ENCODE data around the gene NOSTRIN. TPM values are rescaled to one million over a fixed set of nuclear protein-coding genes. Genes with fewer than 3 reads are reported as not detected.

The NOSTRIN gene
- total and polyA plus RNA-seq, 5 experiments from 2014 or later, result 0.55 TPM; not detected in 4

- no peak overlapping the region for H3K4me3 Mint-ChIP-seq
- H3K27ac Mint-ChIP-seq, result no peak overlapping the region
- no peaks in the 10 kb centered on the region for H3K36me3 Mint-ChIP-seq
These were observed 101.9 kb downstream of the NOSTRIN start for GRCh38 chr2:168904358-168904757.

GRCh38 chr2:168907940-168908662 is 105.7 kb downstream of the NOSTRIN start:
- POLR2A ChIA-PET, result no interaction called here
- no peak overlapping the region for H3K27ac Mint-ChIP-seq
- DNase-seq (no peak), ATAC-seq (no peak)
- H3K4me1 Mint-ChIP-seq, result peaks cover 3 to 7% (median 5%) of the 10 kb centered on the region in 4 donors
- no peaks in the 10 kb centered on the region for H3K9me3 Mint-ChIP-seq
- no peaks in the 10 kb centered on the region for H3K36me3 Mint-ChIP-seq
- no peak overlapping the region for H3K4me3 Mint-ChIP-seq
- H3K27me3 Mint-ChIP-seq, result peaks cover 13 to 22% (median 22%) of the 10 kb centered on the region in 5 donors

More at GRCh38 chr2:168904358-168904757, 101.9 kb downstream of the NOSTRIN start:
- Mint-ChIP-seq H3K9me3 (no peaks in the 10 kb centered on the region), H3K27me3 (peaks cover 0 to 16% (median 3%) of the 10 kb centered on the region in 5 donors), H3K4me1 (no peaks in the 10 kb centered on the region)
- POLR2A ChIA-PET, result no interaction called here
- no peak for DNase-seq
- ATAC-seq, result no peak

- Mint-ChIP-seq H3K27me3 (peaks cover 18 to 34% (median 23%) of the 10 kb centered on the region in 5 donors), H3K9me3 (peaks cover 0 to 3% (median 1%) of the 10 kb centered on the region in 9 donors), H3K36me3 (peaks cover 0 to 3% (median 0%) of the 10 kb centered on the region in 3 donors), H3K4me3 (no peak overlapping the region), H3K4me1 (peaks cover 3 to 9% (median 5%) of the 10 kb centered on the region in 4 donors), H3K27ac (peak overlapping the region in 1 of 10 donors; percentile 15)
- ATAC-seq, result no peak
- POLR2A ChIA-PET, result no interaction called here
- no peak for DNase-seq
These were observed 107.9 kb downstream of the NOSTRIN start for GRCh38 chr2:168910330-168910729.

GRCh38 chr2:168912466-168912865 is 110.0 kb downstream of the NOSTRIN start:
- DNase-seq (no peak), ATAC-seq (no peak)
- peaks cover 3 to 12% (median 5%) of the 10 kb centered on the region in 4 donors for H3K4me1 Mint-ChIP-seq
- H3K27ac Mint-ChIP-seq, result no peak overlapping the region
- POLR2A ChIA-PET, result no interaction called here
- H3K9me3 Mint-ChIP-seq, result peaks cover 0 to 12% (median 6%) of the 10 kb centered on the region in 9 donors
- H3K4me3 Mint-ChIP-seq, result peak overlapping the region in 7 of 10 donors; percentile 3 to 58 (median 41)
- H3K27me3 Mint-ChIP-seq, result peaks cover 16 to 34% (median 20%) of the 10 kb centered on the region in 5 donors
- peaks cover 0 to 3% (median 0%) of the 10 kb centered on the region in 3 donors for H3K36me3 Mint-ChIP-seq

- Mint-ChIP-seq H3K27me3 (peaks cover 13 to 34% (median 20%) of the 10 kb centered on the region in 5 donors), H3K4me3 (peak overlapping the region in 9 of 10 donors; percentile 3 to 58 (median 39)), H3K27ac (no peak overlapping the region), H3K36me3 (peaks cover 0 to 3% (median 0%) of the 10 kb centered on the region in 3 donors), H3K9me3 (peaks cover 0 to 12% (median 6%) of the 10 kb centered on the region in 9 donors), H3K4me1 (peaks cover 3 to 12% (median 5%) of the 10 kb centered on the region in 4 donors)
- peak in 1 of 2 donors; percentile 39 for ATAC-seq
- no peak for DNase-seq
- POLR2A ChIA-PET, result no interaction called here
These were observed 110.5 kb downstream of the NOSTRIN start for GRCh38 chr2:168912901-168913369.

GRCh38 chr2:168913495-168913894 is 111.1 kb downstream of the NOSTRIN start:
- no peak overlapping the region for H3K27ac Mint-ChIP-seq
- peaks cover 3 to 12% (median 5%) of the 10 kb centered on the region in 4 donors for H3K4me1 Mint-ChIP-seq
- no peak for ATAC-seq
- peaks cover 0 to 12% (median 6%) of the 10 kb centered on the region in 9 donors for H3K9me3 Mint-ChIP-seq
- peaks cover 0 to 3% (median 0%) of the 10 kb centered on the region in 3 donors for H3K36me3 Mint-ChIP-seq
- DNase-seq, result no peak
- H3K4me3 Mint-ChIP-seq, result peak overlapping the region in 3 of 10 donors; percentile 19 to 46 (median 43)
- H3K27me3 Mint-ChIP-seq, result peaks cover 13 to 34% (median 20%) of the 10 kb centered on the region in 5 donors
- POLR2A ChIA-PET, result no interaction called here

Other genes with a start within 250 kb of the NOSTRIN start
- under 1 TPM in 1 of 2 experiments, not detected in 1; 0.26 TPM for gene SPC25, start 87.8 kb downstream of the NOSTRIN start, total RNA-seq
- not detected for gene SPC25, start 87.8 kb downstream of the NOSTRIN start, polyA plus RNA-seq
- not detected for gene G6PC2, start 98.7 kb downstream of the NOSTRIN start, total RNA-seq
- not detected for gene G6PC2, start 98.7 kb downstream of the NOSTRIN start, polyA plus RNA-seq
- gene ABCB11, start 228.7 kb downstream of the NOSTRIN start, total RNA-seq, result under 1 TPM in 1 of 2 experiments, not detected in 1; 0.08 TPM
- not detected for gene ABCB11, start 228.7 kb downstream of the NOSTRIN start, polyA plus RNA-seq

Measured in naive thymus-derived CD8-positive, alpha-beta T cell (primary cell).